ENCODE measurements around the gene ARCN1. TPM values are rescaled to one million over a fixed set of nuclear protein-coding genes. Genes with fewer than 3 reads are reported as not detected.

ARCN1 gene
- polyA plus RNA-seq, 1 donor from 2014 or later, result 67.2 TPM

DNA sequence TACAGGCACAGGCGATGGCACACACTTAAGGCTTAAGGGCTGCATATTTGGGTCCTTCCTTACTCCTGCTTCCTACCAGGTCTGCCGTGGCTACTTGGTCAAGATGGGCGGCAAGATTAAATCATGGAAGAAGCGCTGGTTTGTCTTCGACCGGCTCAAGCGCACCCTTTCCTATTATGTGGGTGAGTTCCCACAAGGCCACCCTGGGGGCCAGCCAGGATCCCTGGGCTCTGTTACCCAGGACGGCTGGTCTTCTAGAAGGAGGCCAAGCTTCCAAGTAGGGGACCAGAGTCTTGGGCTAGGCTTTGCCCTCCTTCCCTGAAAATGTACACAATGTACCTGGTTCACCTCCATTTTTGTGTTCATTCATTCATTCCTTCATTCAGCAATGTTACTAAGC is 78.2 kb downstream of the ARCN1 start:
- no peak overlapping the region for H2AFZ ChIP-seq (ENCODE audit: low read depth, low read length)
- TF ChIP-seq SMC3 (conservative IDR thresholded peaks at IDR 0.05; ENCODE audit: poor library complexity), result no peak
- no peak overlapping the region for H3K4me3 ChIP-seq (ENCODE audit: low read length)
- H4K20me1 ChIP-seq (ENCODE audit: insufficient read depth), result no peaks in the 10 kb centered on the region
- H3K9me3 ChIP-seq (ENCODE audit: low read length), result no peaks in the 10 kb centered on the region
- no peak overlapping the region for H3K9ac ChIP-seq (ENCODE audit: low read length)
- no peaks in the 10 kb centered on the region for H3F3A ChIP-seq (ENCODE audit: insufficient read depth, low read length, poor library complexity, severe bottlenecking)
- no peaks in the 10 kb centered on the region for H3K27me3 ChIP-seq (ENCODE audit: insufficient read depth, low read depth, low read length)
- no peak overlapping the region for H3K4me2 ChIP-seq (ENCODE audit: low read length)
- no peak overlapping the region for H3K27ac ChIP-seq (ENCODE audit: low read length)
- H3K36me3 ChIP-seq (ENCODE audit: insufficient read depth, low read length), result peaks cover 3% of the 10 kb centered on the region
- H3K79me2 ChIP-seq (replicated peaks; ENCODE audit: insufficient read depth, low read length), result no peaks in the 10 kb centered on the region
- no peaks in the 10 kb centered on the region for H3K9me2 ChIP-seq (ENCODE audit: insufficient read depth, low read length)

DNA sequence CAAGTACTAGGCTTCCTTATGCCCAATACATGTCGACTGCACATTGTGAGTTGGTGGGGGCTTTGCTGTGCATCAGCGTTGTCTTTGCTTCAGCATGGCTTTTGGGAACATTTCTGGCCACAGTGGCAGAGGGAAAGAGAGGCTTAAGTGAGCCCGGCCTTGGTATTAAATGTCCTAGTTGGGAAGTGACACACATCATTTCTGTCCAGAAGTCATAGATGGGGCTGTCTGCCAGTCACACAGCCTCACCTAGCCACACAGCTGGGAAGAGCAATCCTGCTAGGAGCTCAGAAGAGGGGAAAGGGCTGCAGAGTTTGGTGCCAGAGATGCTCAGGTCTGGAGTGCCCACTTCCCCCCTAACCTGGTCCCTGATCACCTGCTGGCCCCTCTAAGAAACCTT is 79.6 kb downstream of the ARCN1 start:
- H3K27me3 ChIP-seq (ENCODE audit: insufficient read depth, low read depth, low read length), result no peaks in the 10 kb centered on the region
- no peaks in the 10 kb centered on the region for H4K20me1 ChIP-seq (ENCODE audit: insufficient read depth)
- TF ChIP-seq TAF1 (IDR thresholded peaks at IDR 0.05; ENCODE audit: low read depth) (no peak), SMC3 (conservative IDR thresholded peaks at IDR 0.05; ENCODE audit: poor library complexity) (no peak), MXI1 (conservative IDR thresholded peaks at IDR 0.05; ENCODE audit: poor library complexity, severe bottlenecking) (no peak), EP300 (conservative IDR thresholded peaks at IDR 0.05; ENCODE audit: poor library complexity, severe bottlenecking) (no peak), RAD21 (conservative IDR thresholded peaks at IDR 0.05) (no peak), EZH2 (IDR thresholded peaks at IDR 0.05; ENCODE audit: borderline replicate concordance, insufficient read depth, low read length, poor library complexity, severe bottlenecking) (no peak), POLR2AphosphoS5 (IDR thresholded peaks at IDR 0.05) (no peak)
- TF ChIP-seq, protein P1, sequence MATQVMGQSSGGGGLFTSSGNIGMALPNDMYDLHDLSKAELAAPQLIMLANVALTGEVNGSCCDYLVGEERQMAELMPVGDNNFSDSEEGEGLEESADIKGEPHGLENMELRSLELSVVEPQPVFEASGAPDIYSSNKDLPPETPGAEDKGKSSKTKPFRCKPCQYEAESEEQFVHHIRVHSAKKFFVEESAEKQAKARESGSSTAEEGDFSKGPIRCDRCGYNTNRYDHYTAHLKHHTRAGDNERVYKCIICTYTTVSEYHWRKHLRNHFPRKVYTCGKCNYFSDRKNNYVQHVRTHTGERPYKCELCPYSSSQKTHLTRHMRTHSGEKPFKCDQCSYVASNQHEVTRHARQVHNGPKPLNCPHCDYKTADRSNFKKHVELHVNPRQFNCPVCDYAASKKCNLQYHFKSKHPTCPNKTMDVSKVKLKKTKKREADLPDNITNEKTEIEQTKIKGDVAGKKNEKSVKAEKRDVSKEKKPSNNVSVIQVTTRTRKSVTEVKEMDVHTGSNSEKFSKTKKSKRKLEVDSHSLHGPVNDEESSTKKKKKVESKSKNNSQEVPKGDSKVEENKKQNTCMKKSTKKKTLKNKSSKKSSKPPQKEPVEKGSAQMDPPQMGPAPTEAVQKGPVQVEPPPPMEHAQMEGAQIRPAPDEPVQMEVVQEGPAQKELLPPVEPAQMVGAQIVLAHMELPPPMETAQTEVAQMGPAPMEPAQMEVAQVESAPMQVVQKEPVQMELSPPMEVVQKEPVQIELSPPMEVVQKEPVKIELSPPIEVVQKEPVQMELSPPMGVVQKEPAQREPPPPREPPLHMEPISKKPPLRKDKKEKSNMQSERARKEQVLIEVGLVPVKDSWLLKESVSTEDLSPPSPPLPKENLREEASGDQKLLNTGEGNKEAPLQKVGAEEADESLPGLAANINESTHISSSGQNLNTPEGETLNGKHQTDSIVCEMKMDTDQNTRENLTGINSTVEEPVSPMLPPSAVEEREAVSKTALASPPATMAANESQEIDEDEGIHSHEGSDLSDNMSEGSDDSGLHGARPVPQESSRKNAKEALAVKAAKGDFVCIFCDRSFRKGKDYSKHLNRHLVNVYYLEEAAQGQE (IDR thresholded peaks at IDR 0.05; ENCODE audit: borderline replicate concordance), result no peak
- TF ChIP-seq, protein P2, sequence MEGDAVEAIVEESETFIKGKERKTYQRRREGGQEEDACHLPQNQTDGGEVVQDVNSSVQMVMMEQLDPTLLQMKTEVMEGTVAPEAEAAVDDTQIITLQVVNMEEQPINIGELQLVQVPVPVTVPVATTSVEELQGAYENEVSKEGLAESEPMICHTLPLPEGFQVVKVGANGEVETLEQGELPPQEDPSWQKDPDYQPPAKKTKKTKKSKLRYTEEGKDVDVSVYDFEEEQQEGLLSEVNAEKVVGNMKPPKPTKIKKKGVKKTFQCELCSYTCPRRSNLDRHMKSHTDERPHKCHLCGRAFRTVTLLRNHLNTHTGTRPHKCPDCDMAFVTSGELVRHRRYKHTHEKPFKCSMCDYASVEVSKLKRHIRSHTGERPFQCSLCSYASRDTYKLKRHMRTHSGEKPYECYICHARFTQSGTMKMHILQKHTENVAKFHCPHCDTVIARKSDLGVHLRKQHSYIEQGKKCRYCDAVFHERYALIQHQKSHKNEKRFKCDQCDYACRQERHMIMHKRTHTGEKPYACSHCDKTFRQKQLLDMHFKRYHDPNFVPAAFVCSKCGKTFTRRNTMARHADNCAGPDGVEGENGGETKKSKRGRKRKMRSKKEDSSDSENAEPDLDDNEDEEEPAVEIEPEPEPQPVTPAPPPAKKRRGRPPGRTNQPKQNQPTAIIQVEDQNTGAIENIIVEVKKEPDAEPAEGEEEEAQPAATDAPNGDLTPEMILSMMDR (IDR thresholded peaks at IDR 0.05; ENCODE audit: poor library complexity, severe bottlenecking), result no peak
- no peak overlapping the region for H3K9ac ChIP-seq (ENCODE audit: low read length)
- no peak overlapping the region for H3K4me3 ChIP-seq (ENCODE audit: low read length)
- H3K9me2 ChIP-seq (ENCODE audit: insufficient read depth, low read length), result no peaks in the 10 kb centered on the region
- H2AFZ ChIP-seq (ENCODE audit: low read depth, low read length), result no peak overlapping the region
- H3K27ac ChIP-seq (ENCODE audit: low read length), result no peak overlapping the region
- H3K4me2 ChIP-seq (ENCODE audit: low read length), result no peak overlapping the region
- no peaks in the 10 kb centered on the region for H3K9me3 ChIP-seq (ENCODE audit: low read length)
- H3K36me3 ChIP-seq (ENCODE audit: insufficient read depth, low read length), result peaks cover 10% of the 10 kb centered on the region
- H3K79me2 ChIP-seq (replicated peaks; ENCODE audit: insufficient read depth, low read length), result no peaks in the 10 kb centered on the region
- H3F3A ChIP-seq (ENCODE audit: insufficient read depth, low read length, poor library complexity, severe bottlenecking), result no peaks in the 10 kb centered on the region

Small RNA genes within 50 kb of the gene (small RNA-seq; reads per million reads assigned to genes)
- gene RNU6-1157P, result 0 reads per million in 3 experiments

Other genes starting within 250 kb of the ARCN1 start
- gene CD3D, start 229.7 kb upstream of the ARCN1 start, polyA plus RNA-seq, result not detected in 2 replicates
- gene CD3G, start 228.1 kb upstream of the ARCN1 start, polyA plus RNA-seq, result not detected in 2 replicates
- gene UBE4A, start 212.8 kb upstream of the ARCN1 start, polyA plus RNA-seq, result 33.0 and 36.9 TPM in 2 replicates
- gene ATP5MG, start 170.8 kb upstream of the ARCN1 start, polyA plus RNA-seq, result 107 and 153 TPM in 2 replicates
- gene KMT2A, start 135.9 kb upstream of the ARCN1 start, polyA plus RNA-seq, result 16.7 and 24.2 TPM in 2 replicates
- 1.3 and 4.3 TPM in 2 replicates for gene TTC36, start 44.9 kb upstream of the ARCN1 start, polyA plus RNA-seq
- 139 and 154 TPM in 2 replicates for gene TMEM25, start 41.2 kb upstream of the ARCN1 start, polyA plus RNA-seq
- gene IFT46, start 6.5 kb upstream of the ARCN1 start, polyA plus RNA-seq, result 70.3 and 75.5 TPM in 2 replicates
- 114 and 149 TPM in 2 replicates for gene PHLDB1, start 35.2 kb downstream of the ARCN1 start, polyA plus RNA-seq
- 0.12 TPM in 1 of 2 replicates, not detected in the other for gene TREH, start 107.2 kb downstream of the ARCN1 start, polyA plus RNA-seq
- gene DDX6, start 218.8 kb downstream of the ARCN1 start, polyA plus RNA-seq, result 75.8 and 76.1 TPM in 2 replicates